ENCODE data around the gene CAMTA2. TPM values are rescaled to one million over a fixed set of nuclear protein-coding genes. Genes with fewer than 3 reads are reported as not detected.
A peak's percentile ranks its signal among the peaks of the same experiment; 100 is the strongest.

The CAMTA2 gene
- total and polyA plus RNA-seq, 9 of the 15 experiments (the other 6 are each of a cell fraction or from before 2014, with no cell fraction given): 0.24 to 25.1 (median 6.3) TPM

DNA sequence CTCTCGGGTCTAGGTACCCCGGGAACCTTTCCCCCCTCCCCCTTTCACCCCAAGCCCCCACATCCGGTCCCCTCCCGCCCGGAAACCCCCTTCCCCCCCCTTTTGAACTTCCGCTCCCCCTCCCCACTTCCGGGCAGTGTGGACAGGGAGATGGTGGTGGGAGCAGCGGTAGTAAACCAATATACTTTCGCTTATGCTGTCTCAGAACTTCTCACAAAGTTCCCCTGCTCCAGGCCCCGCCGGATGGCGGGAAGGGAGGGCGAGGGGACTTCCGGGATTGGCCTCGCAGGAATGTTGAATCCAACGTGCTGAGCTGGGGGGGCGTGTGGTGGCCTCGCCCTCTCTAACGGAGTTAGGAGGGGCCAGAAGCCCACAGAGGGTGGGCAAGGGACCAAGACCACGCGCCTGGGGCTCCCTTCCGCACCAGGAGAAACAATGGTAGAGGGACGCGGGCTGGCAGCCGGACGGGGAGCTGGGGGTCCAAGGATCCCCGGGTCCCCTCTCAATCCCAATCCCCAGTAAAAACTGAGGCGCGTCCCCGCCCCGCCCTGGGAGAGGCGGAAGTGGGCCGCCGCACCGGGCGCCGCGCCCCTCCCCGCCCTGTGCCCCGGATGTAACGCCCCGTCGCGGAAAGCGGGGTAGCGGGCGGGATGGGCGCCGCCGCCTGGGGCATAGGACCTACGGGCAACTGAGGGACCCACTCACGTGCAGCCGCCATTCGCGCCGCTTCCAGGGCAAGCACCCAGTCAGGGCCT lies 39.9 kb downstream of the CAMTA2 start (continued):
- TF ChIP-seq THRA (IDR thresholded peaks at IDR 0.05) (no peak), FIP1L1 (IDR thresholded peaks at IDR 0.05; ENCODE audit: low read depth, low read length, poor library complexity, severe bottlenecking) (peak; percentile 37), FOXM1 (IDR thresholded peaks at IDR 0.05; ENCODE audit: low read depth) (no peak), FOXM1 (CRISPR knock-in tag; IDR thresholded peaks at IDR 0.05; ENCODE audit: low read depth) (0 out of 2 replicates have a peak, but pooled peaks have one; percentile 29), ZNF644 (tag; IDR thresholded peaks at IDR 0.05; ENCODE audit: low read depth) (no peak), HNRNPLL (IDR thresholded peaks at IDR 0.05; ENCODE audit: low read depth, low read length, poor library complexity, severe bottlenecking) (no peak), KAT7 (CRISPR knock-in tag; IDR thresholded peaks at IDR 0.05; ENCODE audit: borderline replicate concordance) (0 out of 2 replicates have a peak, but pooled peaks have one; percentile 42), ETV1 (tag; conservative IDR thresholded peaks at IDR 0.05; ENCODE audit: low read depth) (peak; percentile 65), CEBPB (tag; IDR thresholded peaks at IDR 0.05) (no peak), BCOR (IDR thresholded peaks at IDR 0.05) (no peak), NFRKB (IDR thresholded peaks at IDR 0.05; ENCODE audit: low read depth) (peak; percentile 23; the same call in 1 of the 2 replicates), EP400 (IDR thresholded peaks at IDR 0.05) (peak; percentile 54), ZBTB17 (CRISPR knock-in tag; IDR thresholded peaks at IDR 0.05) (no peak)
- TF ChIP-seq, protein P1, sequence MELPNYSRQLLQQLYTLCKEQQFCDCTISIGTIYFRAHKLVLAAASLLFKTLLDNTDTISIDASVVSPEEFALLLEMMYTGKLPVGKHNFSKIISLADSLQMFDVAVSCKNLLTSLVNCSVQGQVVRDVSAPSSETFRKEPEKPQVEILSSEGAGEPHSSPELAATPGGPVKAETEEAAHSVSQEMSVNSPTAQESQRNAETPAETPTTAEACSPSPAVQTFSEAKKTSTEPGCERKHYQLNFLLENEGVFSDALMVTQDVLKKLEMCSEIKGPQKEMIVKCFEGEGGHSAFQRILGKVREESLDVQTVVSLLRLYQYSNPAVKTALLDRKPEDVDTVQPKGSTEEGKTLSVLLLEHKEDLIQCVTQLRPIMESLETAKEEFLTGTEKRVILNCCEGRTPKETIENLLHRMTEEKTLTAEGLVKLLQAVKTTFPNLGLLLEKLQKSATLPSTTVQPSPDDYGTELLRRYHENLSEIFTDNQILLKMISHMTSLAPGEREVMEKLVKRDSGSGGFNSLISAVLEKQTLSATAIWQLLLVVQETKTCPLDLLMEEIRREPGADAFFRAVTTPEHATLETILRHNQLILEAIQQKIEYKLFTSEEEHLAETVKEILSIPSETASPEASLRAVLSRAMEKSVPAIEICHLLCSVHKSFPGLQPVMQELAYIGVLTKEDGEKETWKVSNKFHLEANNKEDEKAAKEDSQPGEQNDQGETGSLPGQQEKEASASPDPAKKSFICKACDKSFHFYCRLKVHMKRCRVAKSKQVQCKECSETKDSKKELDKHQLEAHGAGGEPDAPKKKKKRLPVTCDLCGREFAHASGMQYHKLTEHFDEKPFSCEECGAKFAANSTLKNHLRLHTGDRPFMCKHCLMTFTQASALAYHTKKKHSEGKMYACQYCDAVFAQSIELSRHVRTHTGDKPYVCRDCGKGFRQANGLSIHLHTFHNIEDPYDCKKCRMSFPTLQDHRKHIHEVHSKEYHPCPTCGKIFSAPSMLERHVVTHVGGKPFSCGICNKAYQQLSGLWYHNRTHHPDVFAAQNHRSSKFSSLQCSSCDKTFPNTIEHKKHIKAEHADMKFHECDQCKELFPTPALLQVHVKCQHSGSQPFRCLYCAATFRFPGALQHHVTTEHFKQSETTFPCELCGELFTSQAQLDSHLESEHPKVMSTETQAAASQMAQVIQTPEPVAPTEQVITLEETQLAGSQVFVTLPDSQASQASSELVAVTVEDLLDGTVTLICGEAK (IDR thresholded peaks at IDR 0.05): peak; percentile 75
- TF ChIP-seq, protein P1 (CRISPR knock-in tag; IDR thresholded peaks at IDR 0.05): no peak
